ENCODE results near the gene RBBP8. TPM values are rescaled to one million over a fixed set of nuclear protein-coding genes. Genes with fewer than 3 reads are reported as not detected.

RBBP8 gene
- total and polyA plus RNA-seq, 2 donors (not counting 3 experiments of a cell fraction or from before 2014, with no cell fraction given) = 3.0 to 13.5 TPM

DNA sequence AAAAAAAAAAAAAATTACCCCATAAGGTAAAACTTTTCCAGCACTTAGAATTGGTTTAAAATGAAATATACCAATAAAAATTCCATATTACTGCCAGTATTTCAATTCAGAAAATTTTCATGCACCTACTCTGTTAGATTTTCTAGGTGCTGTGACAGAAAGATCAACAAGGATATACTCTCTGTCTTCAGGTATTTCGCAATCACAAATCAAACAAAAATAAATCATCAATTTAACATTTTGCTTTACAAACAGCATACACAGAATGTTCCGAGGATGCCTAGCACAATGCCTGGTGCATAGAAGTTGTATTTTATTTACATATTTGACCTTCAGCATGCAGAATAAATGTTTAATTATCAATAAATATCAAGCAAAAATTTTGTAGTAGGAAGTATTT, 66.5 kb downstream of the RBBP8 start:
- dilution Hi-C loops (cut with MboI; ENCODE audit: extremely low pct_ligation_motif_present, low sequenced_read_pairs) = no loop called here
- intact Hi-C loops (cut with micrococcal nuclease) = no loop called here
- H3K79me2 ChIP-seq (ENCODE audit: control insufficient read depth, insufficient read depth, low read length) = no peaks in the 10 kb centered on the region
- no peaks in the 10 kb centered on the region for H3K27me3 ChIP-seq (ENCODE audit: control insufficient read depth in 2 of 2, insufficient read depth in 2 of 2, low read length in 2 of 2)
- DNase-seq (ENCODE audit: low read depth, low spot score) (no peak), FAIRE-seq (no peak)
- H4K20me1 ChIP-seq (replicated peaks; ENCODE audit: control insufficient read depth, extremely low read depth, insufficient read depth, low read length) = no peaks in the 10 kb centered on the region
- H3K36me3 ChIP-seq (ENCODE audit: control insufficient read depth in 2 of 2, extremely low read depth in 1 of 2, insufficient read depth in 2 of 2, low read length in 2 of 2) = no peaks in the 10 kb centered on the region
- no peak overlapping the region for H3K27ac ChIP-seq (ENCODE audit: insufficient read depth, low read depth, low read length)
- H3K9ac ChIP-seq (replicated peaks; ENCODE audit: extremely low read depth, insufficient read depth, low read length) = no peak overlapping the region
- no peaks in the 10 kb centered on the region for H3K9me3 ChIP-seq (replicated peaks; ENCODE audit: control insufficient read depth, insufficient read depth, low read length)
- H3K4me3 ChIP-seq (replicated peaks in 1 of 3; ENCODE audit: insufficient read depth in 1 of 3, low read depth in 1 of 3, low read length in 3 of 3) = no peak overlapping the region
- POLR2A ChIA-PET = no interaction called here
- H2AFZ ChIP-seq (ENCODE audit: low read depth, low read length) = no peak overlapping the region
- no peak overlapping the region for H3K4me2 ChIP-seq (ENCODE audit: insufficient read depth, low read length)
- TF ChIP-seq MAX (IDR thresholded peaks at IDR 0.05; ENCODE audit: insufficient read depth, insufficient read length) (no peak), POLR2A (IDR thresholded peaks at IDR 0.05; ENCODE audit: low read depth, low read length) (no peak), POLR2AphosphoS5 (IDR thresholded peaks at IDR 0.05; ENCODE audit: insufficient read depth, low read depth, low read length) (no peak), MYC (IDR thresholded peaks at IDR 0.05; ENCODE audit: low read depth, low read length) (no peak), FOS (IDR thresholded peaks at IDR 0.05; ENCODE audit: borderline replicate concordance, insufficient read depth, low read length) (no peak), GATA2 (IDR thresholded peaks at IDR 0.05; ENCODE audit: insufficient read depth, insufficient read length, low read depth, low read length) (no peak), EZH2 (IDR thresholded peaks at IDR 0.05; ENCODE audit: borderline replicate concordance, low read depth, low read length, severe bottlenecking) (no peak)
- H3K9me1 ChIP-seq (replicated peaks; ENCODE audit: control insufficient read depth, extremely low read depth, insufficient read depth, low read length) = no peaks in the 10 kb centered on the region
- CTCF ChIA-PET = interaction anchor here (1.0 kb wide), 4 partner anchors 9 to 69 kb away, joined by 3 to 4 read pairs (median 3); no protein-coding TSS in a partner anchor
- H3K4me1 ChIP-seq (ENCODE audit: control insufficient read depth, extremely low read depth, insufficient read depth, low read length) = peaks cover 9% of the 10 kb centered on the region
- BruUV-seq (replicated peaks) = no TSS peak

DNA sequence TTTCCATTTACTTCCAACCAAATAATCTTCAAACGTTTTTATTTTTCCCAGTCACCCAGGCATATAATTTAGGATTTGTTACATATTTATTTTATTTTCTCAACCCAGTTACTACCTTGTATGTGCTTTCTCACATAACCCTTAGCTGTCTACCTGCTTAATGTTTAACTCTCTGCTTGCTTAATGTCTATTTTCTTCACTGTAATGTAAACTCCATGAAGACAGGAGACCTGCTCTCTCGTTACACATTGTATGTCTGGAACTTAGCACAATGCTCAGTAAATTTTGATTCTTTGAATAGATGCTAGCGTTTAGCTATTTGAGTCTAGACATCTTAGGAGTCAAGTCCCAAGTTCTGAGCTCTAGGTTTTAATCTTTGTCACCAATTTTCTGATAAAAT, 70.2 kb downstream of the RBBP8 start:
- Histone ChIP-seq H3K4me3 (replicated peaks in 1 of 3; ENCODE audit: insufficient read depth in 1 of 3, low read depth in 1 of 3, low read length in 3 of 3) (no peak overlapping the region), H4K20me1 (replicated peaks; ENCODE audit: control insufficient read depth, extremely low read depth, insufficient read depth, low read length) (no peaks in the 10 kb centered on the region), H3K27me3 (ENCODE audit: control insufficient read depth in 2 of 2, insufficient read depth in 2 of 2, low read length in 2 of 2) (no peaks in the 10 kb centered on the region), H3K27ac (ENCODE audit: insufficient read depth, low read depth, low read length) (no peak overlapping the region), H3K79me2 (ENCODE audit: control insufficient read depth, insufficient read depth, low read length) (no peaks in the 10 kb centered on the region), H3K4me1 (ENCODE audit: control insufficient read depth, extremely low read depth, insufficient read depth, low read length) (peaks cover 9% of the 10 kb centered on the region), H3K9me3 (replicated peaks; ENCODE audit: control insufficient read depth, insufficient read depth, low read length) (no peaks in the 10 kb centered on the region), H3K4me2 (ENCODE audit: insufficient read depth, low read length) (no peak overlapping the region), H3K9ac (replicated peaks; ENCODE audit: extremely low read depth, insufficient read depth, low read length) (no peak overlapping the region), H3K36me3 (ENCODE audit: control insufficient read depth in 2 of 2, extremely low read depth in 1 of 2, insufficient read depth in 2 of 2, low read length in 2 of 2) (no peaks in the 10 kb centered on the region), H3K9me1 (replicated peaks; ENCODE audit: control insufficient read depth, extremely low read depth, insufficient read depth, low read length) (no peaks in the 10 kb centered on the region), H2AFZ (ENCODE audit: low read depth, low read length) (no peak overlapping the region)
- no TSS peak for BruUV-seq (replicated peaks)
- TF ChIP-seq, protein P1, sequence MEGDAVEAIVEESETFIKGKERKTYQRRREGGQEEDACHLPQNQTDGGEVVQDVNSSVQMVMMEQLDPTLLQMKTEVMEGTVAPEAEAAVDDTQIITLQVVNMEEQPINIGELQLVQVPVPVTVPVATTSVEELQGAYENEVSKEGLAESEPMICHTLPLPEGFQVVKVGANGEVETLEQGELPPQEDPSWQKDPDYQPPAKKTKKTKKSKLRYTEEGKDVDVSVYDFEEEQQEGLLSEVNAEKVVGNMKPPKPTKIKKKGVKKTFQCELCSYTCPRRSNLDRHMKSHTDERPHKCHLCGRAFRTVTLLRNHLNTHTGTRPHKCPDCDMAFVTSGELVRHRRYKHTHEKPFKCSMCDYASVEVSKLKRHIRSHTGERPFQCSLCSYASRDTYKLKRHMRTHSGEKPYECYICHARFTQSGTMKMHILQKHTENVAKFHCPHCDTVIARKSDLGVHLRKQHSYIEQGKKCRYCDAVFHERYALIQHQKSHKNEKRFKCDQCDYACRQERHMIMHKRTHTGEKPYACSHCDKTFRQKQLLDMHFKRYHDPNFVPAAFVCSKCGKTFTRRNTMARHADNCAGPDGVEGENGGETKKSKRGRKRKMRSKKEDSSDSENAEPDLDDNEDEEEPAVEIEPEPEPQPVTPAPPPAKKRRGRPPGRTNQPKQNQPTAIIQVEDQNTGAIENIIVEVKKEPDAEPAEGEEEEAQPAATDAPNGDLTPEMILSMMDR (IDR thresholded peaks at IDR 0.05; ENCODE audit: extremely low read depth in 1 of 2, insufficient read depth in 1 of 2, low read depth in 1 of 2, low read length in 2 of 2) = no peak
- TF ChIP-seq FOS (IDR thresholded peaks at IDR 0.05; ENCODE audit: borderline replicate concordance, insufficient read depth, low read length) (no peak), POLR2AphosphoS5 (IDR thresholded peaks at IDR 0.05; ENCODE audit: insufficient read depth, low read depth, low read length) (no peak), POLR2A (IDR thresholded peaks at IDR 0.05; ENCODE audit: low read depth, low read length) (no peak), EZH2 (IDR thresholded peaks at IDR 0.05; ENCODE audit: borderline replicate concordance, low read depth, low read length, severe bottlenecking) (no peak), MAX (IDR thresholded peaks at IDR 0.05; ENCODE audit: insufficient read depth, insufficient read length) (no peak), JUN (IDR thresholded peaks at IDR 0.05; ENCODE audit: borderline replicate concordance, insufficient read depth, insufficient read length, low read depth) (no peak), MYC (IDR thresholded peaks at IDR 0.05; ENCODE audit: low read depth, low read length) (no peak), GATA2 (IDR thresholded peaks at IDR 0.05; ENCODE audit: insufficient read depth, insufficient read length, low read depth, low read length) (no peak)
- CTCF ChIA-PET = interaction anchor here (0.6 to 3.3 kb wide), 3 partner anchors 20 to 190 kb away, joined by 3 to 9 read pairs (median 9); no protein-coding TSS in a partner anchor
- intact Hi-C loops (cut with micrococcal nuclease) (no loop called here), dilution Hi-C loops (cut with MboI; ENCODE audit: extremely low pct_ligation_motif_present, low sequenced_read_pairs) (no loop called here)
- no peak for DNase-seq (ENCODE audit: low read depth, low spot score)
- POLR2A ChIA-PET = no interaction called here
- FAIRE-seq = no peak
